Medulla oblongata (tissue), 1 donor: ENCODE results near the gene MYPN.

Source experiments
- DNase-seq: peaks from one replicate; pipeline ENCODE4 v3.0.0-alpha.2; 2015; ENCODE audit errors: extremely low spot score

The MYPN gene

GRCh38 chr10:68088740-68089139 lies 20.5 kb upstream of the MYPN start:
- no peak for DNase-seq

DNA sequence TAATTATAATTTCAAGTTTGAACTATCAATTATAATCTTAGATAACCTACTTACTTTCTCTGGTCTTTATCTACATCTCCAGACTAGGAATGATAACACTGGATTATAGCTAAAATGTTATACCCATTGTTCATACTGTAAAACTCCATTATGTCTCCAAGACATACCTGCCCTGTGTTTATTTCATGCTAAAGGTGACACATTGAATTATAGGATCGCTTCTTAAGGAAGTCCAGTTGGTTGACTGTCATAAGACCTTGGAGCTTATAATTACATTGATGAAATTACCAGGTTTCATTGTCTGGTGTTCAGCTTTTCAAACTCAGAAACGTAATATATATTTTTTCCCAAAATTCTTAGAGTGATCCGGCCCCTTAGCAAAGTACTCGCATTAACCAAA lies 18.7 kb upstream of the MYPN start:
- no peak for DNase-seq

GRCh38 chr10:68092512-68092911 lies 16.8 kb upstream of the MYPN start:
- DNase-seq, result no peak

DNA sequence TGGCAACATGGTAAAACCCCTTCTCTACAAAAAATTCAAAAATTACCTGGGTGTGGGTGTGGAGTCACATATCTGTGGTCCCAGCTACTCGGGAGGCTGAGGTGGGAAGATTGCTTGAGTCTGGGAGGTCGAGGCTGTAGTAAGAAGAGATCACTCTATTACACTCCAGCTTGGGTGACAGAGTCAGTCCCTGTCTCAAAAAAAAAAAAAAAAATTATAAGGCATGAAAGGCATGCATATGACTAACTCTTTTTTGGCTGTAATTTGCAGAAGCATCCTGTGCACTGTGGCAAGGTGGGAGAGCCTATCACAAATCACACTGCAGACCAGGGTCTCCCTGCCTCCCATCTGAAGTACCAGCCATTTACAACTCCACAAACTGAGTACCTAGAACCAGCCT lies 14.1 kb upstream of the MYPN start:
- no peak for DNase-seq

DNA sequence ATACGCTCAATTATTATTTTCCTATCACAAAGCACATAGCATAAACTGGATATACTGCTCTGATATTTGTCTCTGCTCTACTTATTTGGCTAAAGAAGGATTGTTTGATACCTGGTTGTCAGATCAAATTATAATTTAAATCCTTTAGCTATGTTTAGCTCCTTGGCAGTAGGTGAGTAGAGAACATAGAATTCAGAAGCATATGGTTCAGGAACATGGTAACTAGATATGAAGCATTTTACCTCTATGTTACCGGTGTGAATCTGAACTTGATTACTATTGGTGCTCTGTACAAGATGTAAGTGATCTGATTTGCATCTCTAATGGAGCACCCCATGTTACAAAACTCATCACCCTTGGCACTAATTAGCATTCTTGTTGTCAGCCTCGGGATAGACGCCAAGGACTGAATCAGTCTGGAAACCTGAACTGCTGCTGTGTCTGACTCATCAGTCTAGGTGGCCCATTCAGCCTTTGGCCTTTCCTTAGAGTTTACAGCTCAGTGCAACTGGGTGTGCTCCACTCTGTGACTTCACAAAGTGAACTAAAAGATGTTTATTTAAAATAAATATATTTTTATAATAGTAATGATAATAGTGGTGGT lies 12.3 kb upstream of the MYPN start:
- no peak for DNase-seq

- DNase-seq, result no peak
These were observed 9.6 kb upstream of the MYPN start for GRCh38 chr10:68099736-68100135.

DNA sequence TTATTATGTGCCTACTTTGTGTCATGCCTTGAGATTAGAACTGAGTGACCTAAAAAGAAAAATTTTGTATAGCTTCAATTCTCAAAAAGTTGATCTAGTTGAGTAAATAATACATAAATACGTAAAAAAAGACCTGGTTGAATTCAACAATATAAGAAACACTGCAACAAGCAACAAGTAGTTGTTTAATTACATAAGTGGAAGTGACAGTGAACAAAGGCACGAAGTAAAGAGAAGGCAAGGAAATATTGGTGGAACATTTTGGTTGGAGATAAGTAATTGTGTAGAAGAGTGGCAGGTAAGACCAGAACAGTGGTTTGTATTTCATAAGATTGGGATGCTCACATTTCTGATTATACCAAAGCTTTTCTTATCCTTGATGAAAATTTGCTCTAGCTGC lies 8.2 kb upstream of the MYPN start:
- no peak for DNase-seq

- DNase-seq, result no peak
These were observed 5.9 kb upstream of the MYPN start for GRCh38 chr10:68103261-68103878.

GRCh38 chr10:68103901-68104300 lies 5.4 kb upstream of the MYPN start:
- no peak for DNase-seq

- DNase-seq, result no peak
These were observed 3.5 kb upstream of the MYPN start for GRCh38 chr10:68105820-68106219.

- no peak for DNase-seq
These were observed 2.6 kb upstream of the MYPN start for GRCh38 chr10:68106656-68107055.

GRCh38 chr10:68107651-68108050 lies 1.6 kb upstream of the MYPN start:
- no peak for DNase-seq

DNA sequence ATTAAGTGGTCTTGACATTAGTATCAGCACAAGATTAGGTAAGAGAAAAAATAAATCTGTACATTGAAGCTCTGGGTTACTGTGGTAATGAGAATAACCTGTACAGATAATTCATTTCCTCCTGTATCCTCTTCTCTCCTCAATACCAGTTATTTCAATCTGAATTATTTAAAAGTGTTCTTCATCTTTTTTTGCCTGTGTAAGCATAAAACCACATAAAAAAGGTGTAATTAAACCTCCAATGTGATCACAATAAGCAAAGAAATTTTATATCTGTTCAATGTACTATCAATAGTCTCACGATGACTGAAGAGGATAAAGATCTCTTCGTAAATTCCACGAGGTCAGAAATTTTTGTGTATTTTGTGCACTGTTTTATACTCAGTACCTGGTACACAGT lies 1.2 kb upstream of the MYPN start:
- DNase-seq, result no peak

GRCh38 chr10:68108653-68109052 lies 635 bp upstream of the MYPN start:
- DNase-seq, result no peak

- no peak for DNase-seq
These were observed 739 bp downstream of the MYPN start for GRCh38 chr10:68110027-68110426.

GRCh38 chr10:68111584-68111983 lies 2.3 kb downstream of the MYPN start:
- DNase-seq, result no peak

GRCh38 chr10:68112837-68113236 lies 3.5 kb downstream of the MYPN start:
- no peak for DNase-seq

DNA sequence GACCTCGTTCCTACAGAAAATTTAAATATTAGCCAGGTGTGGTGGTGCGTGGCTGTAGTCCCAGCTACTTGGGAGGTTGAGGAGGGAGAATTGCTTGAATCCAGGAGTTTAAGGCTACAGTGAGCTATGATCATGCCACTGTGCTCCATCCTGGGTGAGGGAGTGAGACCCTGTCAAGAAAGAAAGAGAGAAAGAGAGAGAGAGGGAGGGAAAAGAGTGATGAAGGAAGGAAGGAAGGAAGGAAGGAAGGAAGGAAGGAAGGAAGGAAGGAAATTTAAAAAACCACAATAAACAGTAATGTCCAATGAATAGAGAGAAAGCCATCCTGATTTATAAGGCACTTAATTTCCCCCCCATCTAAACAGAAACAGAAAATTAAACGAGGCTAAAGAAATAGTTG lies 9.4 kb downstream of the MYPN start:
- DNase-seq, result no peak

DNA sequence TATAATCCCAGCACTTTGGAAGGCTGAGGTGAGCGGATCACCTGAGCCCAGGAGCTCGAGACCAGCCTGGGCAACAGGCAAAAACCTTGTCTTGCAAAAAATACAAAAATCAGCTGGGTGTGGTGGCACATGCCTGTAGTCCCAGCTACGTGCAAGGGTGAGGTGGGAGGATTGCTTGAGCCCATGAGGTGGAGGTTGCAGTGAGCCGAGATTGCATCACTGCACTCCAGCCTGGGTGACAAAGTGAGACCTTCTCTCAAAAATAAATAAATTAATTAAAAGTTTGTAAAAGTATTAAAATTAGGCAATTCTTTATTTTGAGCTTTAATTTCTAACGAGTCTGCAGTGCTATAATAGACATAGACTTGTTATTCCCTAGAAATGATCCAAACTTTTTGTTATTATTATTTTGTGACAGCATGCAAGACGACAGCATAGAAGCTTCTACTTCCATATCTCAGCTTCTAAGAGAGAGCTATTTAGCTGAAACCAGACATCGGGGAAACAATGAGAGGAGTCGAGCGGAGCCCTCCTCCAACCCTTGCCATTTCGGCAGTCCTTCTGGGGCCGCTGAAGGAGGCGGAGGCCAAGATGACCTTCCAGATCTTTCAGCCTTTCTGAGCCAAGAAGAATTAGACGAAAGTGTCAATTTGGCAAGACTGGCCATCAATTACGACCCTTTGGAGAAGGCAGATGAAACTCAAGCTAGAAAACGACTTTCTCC lies 11.9 kb downstream of the MYPN start:
- no peak for DNase-seq

DNA sequence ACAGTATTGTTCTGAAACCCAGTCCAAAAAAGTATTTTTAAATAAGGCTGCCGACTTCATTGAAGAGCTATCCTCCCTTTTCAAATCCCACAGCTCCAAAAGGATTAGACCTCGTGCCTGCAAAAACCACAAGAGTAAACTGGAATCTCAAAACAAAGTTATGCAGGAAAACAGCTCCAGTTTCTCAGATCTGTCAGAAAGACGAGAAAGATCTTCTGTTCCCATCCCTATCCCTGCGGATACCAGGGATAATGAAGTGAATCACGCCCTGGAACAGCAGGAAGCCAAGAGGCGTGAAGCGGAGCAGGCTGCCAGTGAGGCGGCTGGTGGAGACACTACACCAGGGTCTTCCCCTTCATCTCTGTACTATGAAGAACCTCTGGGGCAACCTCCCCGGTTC lies 12.6 kb downstream of the MYPN start:
- DNase-seq, result no peak

DNA sequence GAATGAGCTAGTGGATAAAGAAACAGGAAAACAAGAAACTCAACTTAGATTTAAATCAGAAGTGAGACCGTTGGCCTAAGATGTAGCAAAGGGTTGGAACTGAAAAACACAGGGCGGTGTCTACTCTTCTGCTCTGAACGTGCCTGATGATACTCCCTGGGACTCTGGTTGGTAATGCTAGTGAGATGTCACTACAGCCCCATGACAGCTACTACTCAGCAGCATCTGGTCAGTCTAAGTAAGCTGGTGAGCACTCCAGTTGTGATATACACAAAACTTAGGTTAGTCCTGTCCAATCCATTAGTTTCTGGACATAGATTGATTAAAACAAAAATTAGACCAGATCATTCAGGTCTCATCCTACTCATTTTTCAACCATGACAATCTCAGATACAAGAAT lies 15.4 kb downstream of the MYPN start:
- DNase-seq, result no peak

DNA sequence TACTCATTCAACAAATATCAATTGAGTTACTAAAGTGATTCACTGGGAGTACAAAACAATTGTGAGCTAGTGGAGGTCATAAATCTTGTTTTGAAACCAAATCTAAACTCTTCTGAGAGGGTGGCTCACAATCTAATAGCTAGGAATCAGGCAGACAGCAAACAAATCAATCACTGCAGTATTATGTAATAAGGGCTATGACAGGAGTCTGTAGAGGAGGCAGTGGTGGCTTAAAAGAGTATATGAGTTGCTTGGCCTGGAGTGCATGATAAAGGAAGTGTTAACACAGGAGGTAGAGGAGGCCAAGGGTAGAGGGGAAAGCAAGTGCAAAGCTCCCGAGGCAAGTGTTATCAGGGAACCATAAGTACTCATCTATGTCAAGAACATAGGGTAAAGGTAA lies 16.5 kb downstream of the MYPN start:
- DNase-seq, result no peak

DNA sequence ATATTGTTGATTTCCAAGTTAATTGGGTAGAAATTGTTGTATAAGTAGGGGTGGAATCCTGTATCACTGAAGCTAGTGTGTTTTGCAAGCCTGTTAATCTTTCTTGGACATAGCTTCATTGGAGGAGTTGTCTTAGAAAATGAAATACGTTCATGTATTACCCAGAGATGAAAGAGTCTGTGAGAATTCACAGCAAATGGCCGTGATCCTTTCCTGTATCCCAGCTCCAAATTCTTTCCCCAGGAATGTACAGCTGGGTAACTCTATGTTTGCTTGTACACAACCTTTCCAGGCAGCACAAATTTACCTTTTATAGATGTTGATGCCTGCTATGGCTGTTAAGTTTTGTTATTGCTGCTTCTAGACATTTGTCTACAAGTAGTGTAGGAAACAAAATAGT lies 18.7 kb downstream of the MYPN start:
- DNase-seq, result no peak
